GM12892 (cell line): Measurements from ENCODE around the gene TMBIM1. TPM values are rescaled to one million over a fixed set of nuclear protein-coding genes. Genes with fewer than 3 reads are reported as not detected.

Experiments used
- DNase-seq: peaks from one replicate; pipeline ENCODE4 v3.0.0; 2011; ENCODE audit not compliant: insufficient read length
- FAIRE-seq: peaks from 2 replicates; lab custom pipeline; 2011; peaks lifted over from hg19 to GRCh38; lab: Jason Lieb, UNC
- POLR2A ChIP-seq: IDR thresholded peaks from 2 replicates; pipeline ENCODE4 v1.6.1; 2011; ENCODE audit warnings: low read depth, low read length, control low read depth
- POLR2AphosphoS5 ChIP-seq: IDR thresholded peaks from 2 replicates; pipeline ENCODE4 v1.6.1; 2011; ENCODE audit warnings: low read depth, low read length, control low read depth
- TAF1 ChIP-seq: IDR thresholded peaks from 2 replicates; pipeline ENCODE4 v1.6.1; 2011; ENCODE audit warnings: low read depth, mild to moderate bottlenecking, control low read depth, low read length, borderline replicate concordance
- polyA plus RNA-seq: library from polyadenylated mRNA; unstranded; fragments of >200 nt; gene quantifications from one replicate; pipeline ENCODE4 v1.2.1, GENCODE V29; 2012; ENCODE audit warnings: missing spikeins, inconsistent platforms; ENCODE audit not compliant: missing spikeins

Gene TMBIM1
- polyA plus RNA-seq: 18.7 TPM

GRCh38 chr2:218292048-218293014 lies at the start of gene TMBIM1:
TMBIM1 (minus strand) TSS chr2:218292503; CDS start chr2:218282141, 10,362 bp downstream.
- no peak for TF ChIP-seq POLR2AphosphoS5
- TF ChIP-seq TAF1: no peak
- peak; percentile 25; the same call in 1 of the 2 replicates for TF ChIP-seq POLR2A
- FAIRE-seq (peak; percentile 57), DNase-seq (peak; percentile 92)

- FAIRE-seq (no peak), DNase-seq (no peak)
- no peak for TF ChIP-seq POLR2AphosphoS5
- no peak for TF ChIP-seq POLR2A
- no peak for TF ChIP-seq TAF1
Observed at GRCh38 chr2:218341381-218341780, 49.1 kb upstream of the TMBIM1 start.

- FAIRE-seq: no peak
- TF ChIP-seq TAF1: no peak
- no peak for TF ChIP-seq POLR2A
- DNase-seq: no peak
Observed at GRCh38 chr2:218340656-218341055, 48.4 kb upstream of the TMBIM1 start.

- FAIRE-seq (no peak), DNase-seq (no peak)
- TF ChIP-seq POLR2AphosphoS5 (no peak), POLR2A (no peak), TAF1 (no peak)
Observed at GRCh38 chr2:218334531-218334930, 42.2 kb upstream of the TMBIM1 start.

- FAIRE-seq: peak; percentile 27
- TF ChIP-seq POLR2AphosphoS5: no peak
- no peak for TF ChIP-seq POLR2A
- no peak for TF ChIP-seq TAF1
- no peak for DNase-seq
Observed at GRCh38 chr2:218332920-218333645, 40.8 kb upstream of the TMBIM1 start.

- FAIRE-seq: no peak
- TF ChIP-seq TAF1 (no peak), POLR2AphosphoS5 (no peak), POLR2A (no peak)
- no peak for DNase-seq
Observed at GRCh38 chr2:218332288-218332687, 40.0 kb upstream of the TMBIM1 start.

GRCh38 chr2:218331745-218332144 lies 39.4 kb upstream of the TMBIM1 start:
- FAIRE-seq: peak; percentile 57
- DNase-seq: no peak
- no peak for TF ChIP-seq TAF1

- FAIRE-seq (no peak), DNase-seq (no peak)
Observed at GRCh38 chr2:218329826-218330593, 37.7 kb upstream of the TMBIM1 start.

GRCh38 chr2:218329027-218329825 lies 36.9 kb upstream of the TMBIM1 start:
- DNase-seq: no peak
- no peak for TF ChIP-seq TAF1
- TF ChIP-seq POLR2A: no peak

More at GRCh38 chr2:218329826-218330593, 37.7 kb upstream of the TMBIM1 start:
- TF ChIP-seq TAF1 (peak; percentile 79; the same call in 1 of the 2 replicates), POLR2AphosphoS5 (peak; percentile 2; the same call in 1 of the 2 replicates), POLR2A (peak; percentile 42)

GRCh38 chr2:218328294-218328693 lies 36.0 kb upstream of the TMBIM1 start:
- TF ChIP-seq TAF1 (no peak), POLR2AphosphoS5 (no peak), POLR2A (no peak)
- no peak for FAIRE-seq
- DNase-seq: no peak

More at GRCh38 chr2:218329027-218329825, 36.9 kb upstream of the TMBIM1 start:
- FAIRE-seq: peak; percentile 95
